Measurements from ENCODE around the gene TBC1D32.

The TBC1D32 gene

DNA sequence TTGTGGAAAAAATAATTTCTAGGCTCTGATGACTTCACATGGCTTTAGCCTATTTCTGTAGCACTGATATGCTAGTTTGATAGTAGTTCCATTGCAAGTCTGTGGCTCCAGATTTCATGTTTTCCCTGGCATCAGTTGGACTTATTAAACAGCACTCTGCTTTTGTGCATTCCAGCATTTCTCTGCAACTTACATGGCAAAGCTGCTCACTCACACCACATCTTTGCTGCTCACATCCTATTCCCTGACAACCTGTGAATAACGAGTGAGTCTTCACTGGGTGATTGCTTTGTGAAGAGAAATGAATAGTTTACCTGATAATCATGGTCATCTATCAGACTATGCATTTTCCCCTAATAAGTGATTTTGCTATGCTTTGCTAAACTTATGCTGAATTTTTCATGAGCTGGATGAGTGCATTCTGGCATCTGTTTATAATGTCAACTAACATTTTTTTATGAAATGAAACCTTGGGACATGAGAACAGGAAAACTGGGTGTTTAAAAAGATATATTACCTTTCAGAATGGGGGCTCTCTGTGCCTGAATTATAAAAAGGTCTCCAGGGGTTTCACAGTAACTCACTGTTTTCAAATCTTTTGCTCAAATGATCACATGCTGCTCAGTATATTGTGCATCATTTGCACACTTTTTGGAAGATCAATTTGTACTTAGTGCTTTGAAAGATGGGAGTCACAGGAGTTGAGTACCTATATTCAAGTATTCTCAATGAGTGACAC lies 301.8 kb downstream of the TBC1D32 start:
- Histone ChIP-seq H4K20me1 (ENCODE audit: insufficient read depth, low read length, poor library complexity, severe bottlenecking) (no peaks in the 10 kb centered on the region), H3K9me3 (ENCODE audit: insufficient read depth, low read depth, low read length) (no peaks in the 10 kb centered on the region), H3K9ac (ENCODE audit: low read depth, low read length, poor library complexity, severe bottlenecking) (no peak overlapping the region), H3K4me3 (ENCODE audit: low read length, poor library complexity, severe bottlenecking) (no peak overlapping the region), H3F3A (ENCODE audit: low read depth) (no peaks in the 10 kb centered on the region), H3K79me2 (ENCODE audit: insufficient read depth, low read length) (no peaks in the 10 kb centered on the region), H2AFZ (ENCODE audit: low read length) (no peak overlapping the region), H3K4me2 (ENCODE audit: low read depth, low read length, poor library complexity, severe bottlenecking) (no peak overlapping the region), H3K9me2 (replicated peaks; ENCODE audit: low read depth, low read length) (no peaks in the 10 kb centered on the region), H3K36me3 (ENCODE audit: insufficient read depth, low read length) (no peaks in the 10 kb centered on the region), H3K4me1 (ENCODE audit: insufficient read depth, low read length, poor library complexity, severe bottlenecking) (no peaks in the 10 kb centered on the region), H3K27me3 (ENCODE audit: insufficient read depth, low read length, poor library complexity, severe bottlenecking) (no peaks in the 10 kb centered on the region)
- no peak for TF ChIP-seq EZH2phosphoT487 (IDR thresholded peaks at IDR 0.05; ENCODE audit: borderline replicate concordance)
- TF ChIP-seq, protein P1, sequence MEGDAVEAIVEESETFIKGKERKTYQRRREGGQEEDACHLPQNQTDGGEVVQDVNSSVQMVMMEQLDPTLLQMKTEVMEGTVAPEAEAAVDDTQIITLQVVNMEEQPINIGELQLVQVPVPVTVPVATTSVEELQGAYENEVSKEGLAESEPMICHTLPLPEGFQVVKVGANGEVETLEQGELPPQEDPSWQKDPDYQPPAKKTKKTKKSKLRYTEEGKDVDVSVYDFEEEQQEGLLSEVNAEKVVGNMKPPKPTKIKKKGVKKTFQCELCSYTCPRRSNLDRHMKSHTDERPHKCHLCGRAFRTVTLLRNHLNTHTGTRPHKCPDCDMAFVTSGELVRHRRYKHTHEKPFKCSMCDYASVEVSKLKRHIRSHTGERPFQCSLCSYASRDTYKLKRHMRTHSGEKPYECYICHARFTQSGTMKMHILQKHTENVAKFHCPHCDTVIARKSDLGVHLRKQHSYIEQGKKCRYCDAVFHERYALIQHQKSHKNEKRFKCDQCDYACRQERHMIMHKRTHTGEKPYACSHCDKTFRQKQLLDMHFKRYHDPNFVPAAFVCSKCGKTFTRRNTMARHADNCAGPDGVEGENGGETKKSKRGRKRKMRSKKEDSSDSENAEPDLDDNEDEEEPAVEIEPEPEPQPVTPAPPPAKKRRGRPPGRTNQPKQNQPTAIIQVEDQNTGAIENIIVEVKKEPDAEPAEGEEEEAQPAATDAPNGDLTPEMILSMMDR (conservative IDR thresholded peaks at IDR 0.05; ENCODE audit: low read length): no peak

All from Loucy (cell line).